HG03103 (cell line): Measurements from ENCODE around the gene SLC22A1.
"Not testable (repeated sequence)": the region's sequence is repeated elsewhere in the genome, so short reads cannot be mapped to it uniquely, and the experiment has no call there.

ENCODE experiments used
- ATAC-seq: cut with Tn5 transposase; IDR thresholded peaks from one replicate; pipeline ENCODE4 v1.9.1; 2021; ENCODE audit warnings: low read depth; ENCODE audit not compliant: unreplicated experiment

The SLC22A1 gene

GRCh38 chr6:160093061-160093460 is 28.6 kb upstream of the SLC22A1 start:
- no peak for ATAC-seq

- no peak for ATAC-seq
Observed at GRCh38 chr6:160093946-160094345, 27.7 kb upstream of the SLC22A1 start.

- ATAC-seq, result no peak
Observed at GRCh38 chr6:160095146-160095845, 26.3 kb upstream of the SLC22A1 start.

GRCh38 chr6:160101277-160102205 is 20.1 kb upstream of the SLC22A1 start:
- ATAC-seq, result no peak

- ATAC-seq, result no peak
Observed at GRCh38 chr6:160102399-160102798, 19.2 kb upstream of the SLC22A1 start.

GRCh38 chr6:160102956-160103824 is 18.4 kb upstream of the SLC22A1 start:
- no peak for ATAC-seq

- ATAC-seq, result no peak
Observed at GRCh38 chr6:160103825-160104100, 17.9 kb upstream of the SLC22A1 start.

- ATAC-seq, result no peak
Observed at GRCh38 chr6:160104821-160105517, 16.6 kb upstream of the SLC22A1 start.

GRCh38 chr6:160106010-160106409 is 15.6 kb upstream of the SLC22A1 start:
- no peak for ATAC-seq

- no peak for ATAC-seq
Observed at GRCh38 chr6:160106701-160107100, 14.9 kb upstream of the SLC22A1 start.

GRCh38 chr6:160108077-160108476 is 13.5 kb upstream of the SLC22A1 start:
- ATAC-seq, result no peak

GRCh38 chr6:160110586-160111123 is 11.0 kb upstream of the SLC22A1 start:
- ATAC-seq, result no peak

GRCh38 chr6:160111806-160112205 is 9.8 kb upstream of the SLC22A1 start:
- ATAC-seq, result no peak

GRCh38 chr6:160112628-160113299 is 8.9 kb upstream of the SLC22A1 start:
- no peak for ATAC-seq

GRCh38 chr6:160114536-160114935 is 7.1 kb upstream of the SLC22A1 start:
- ATAC-seq, result not testable (repeated sequence)

- ATAC-seq, result no peak
Observed at GRCh38 chr6:160115421-160115820, 6.2 kb upstream of the SLC22A1 start.

GRCh38 chr6:160116411-160116810 is 5.2 kb upstream of the SLC22A1 start:
- ATAC-seq, result no peak

- no peak for ATAC-seq
Observed at GRCh38 chr6:160117137-160117536, 4.5 kb upstream of the SLC22A1 start.

GRCh38 chr6:160118620-160119229 is 2.9 kb upstream of the SLC22A1 start:
- ATAC-seq, result no peak
